Stimulated activated CD4-positive, alpha-beta T cell treated with anti-CD3 and anti-CD28 coated beads, TNF-alpha, amount 100 ng/mL, for 1 hour (primary cell): ENCODE data around the gene NEK5.
"Not testable (repeated sequence)": the region's sequence is repeated elsewhere in the genome, so short reads cannot be mapped to it uniquely, and the experiment has no call there.

Source experiments
- DNase-seq, 3 donors: peaks; one replicate each; pipeline ENCODE4 v3.0.0-alpha.2; 2020; ENCODE audit warnings: low read depth in 3 of 3, low spot score in 1 of 3

Gene NEK5

GRCh38 chr13:52128714-52129700 lies at the start of gene NEK5:
Gene NEK5 (minus strand): TSS chr13:52129073. CDS start chr13:52127482, 1,591 bp downstream.
- DNase-seq: peak in 2 of 3 donors; percentile 2 to 37

- DNase-seq: no peak
These were observed 48.4 kb upstream of the NEK5 start for GRCh38 chr13:52177276-52177675.

DNA sequence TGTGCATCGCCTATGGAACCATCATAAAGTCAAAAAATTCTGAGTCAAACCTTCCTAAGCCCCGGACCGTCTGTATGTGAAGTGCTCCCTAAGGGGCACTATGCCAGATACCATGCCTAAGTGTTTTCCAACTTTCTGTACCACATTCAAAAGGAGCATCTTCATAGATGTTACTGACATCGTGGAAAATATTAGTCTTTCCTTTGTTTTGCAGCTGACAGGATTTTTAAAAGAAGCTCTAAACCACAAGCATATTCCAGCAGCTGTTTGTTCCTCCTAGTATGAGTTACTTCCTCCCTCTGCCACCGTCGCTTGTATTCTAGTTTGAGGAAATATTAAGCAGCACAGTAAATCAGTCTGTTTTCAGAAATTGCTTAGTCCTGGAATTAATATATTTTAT lies 45.1 kb upstream of the NEK5 start:
- DNase-seq: not testable (repeated sequence)

GRCh38 chr13:52173373-52173772 lies 44.5 kb upstream of the NEK5 start:
- DNase-seq: no peak

- not testable (repeated sequence) for DNase-seq
These were observed 42.8 kb upstream of the NEK5 start for GRCh38 chr13:52171686-52172085.

DNA sequence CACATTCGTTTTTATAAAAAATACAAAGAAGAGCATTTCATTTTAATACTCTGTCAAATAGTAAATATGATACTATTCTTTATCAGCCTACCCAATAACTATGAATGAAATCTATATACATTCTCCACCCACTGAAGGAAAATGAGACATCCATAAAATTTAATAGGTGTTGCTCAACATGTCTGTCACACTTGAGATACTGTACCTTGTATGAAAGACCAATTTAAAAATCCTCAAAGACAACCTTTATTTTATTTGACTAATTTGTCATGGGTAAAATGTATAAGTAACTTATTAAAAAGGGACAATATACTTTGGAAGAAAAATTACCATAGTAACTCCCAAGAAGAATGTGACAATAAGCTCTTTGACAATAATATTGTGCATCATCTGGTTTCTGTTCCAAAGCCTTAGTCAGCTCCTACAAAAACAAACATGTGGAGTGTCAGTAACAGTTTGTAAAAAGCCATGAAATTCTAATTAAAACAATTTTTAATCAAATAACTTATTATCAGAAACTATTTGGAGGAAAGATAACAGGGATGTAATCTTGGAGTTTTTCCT lies 42.0 kb upstream of the NEK5 start:
- not testable (repeated sequence) for DNase-seq

GRCh38 chr13:52169839-52170238 lies 41.0 kb upstream of the NEK5 start:
- no peak for DNase-seq

DNA sequence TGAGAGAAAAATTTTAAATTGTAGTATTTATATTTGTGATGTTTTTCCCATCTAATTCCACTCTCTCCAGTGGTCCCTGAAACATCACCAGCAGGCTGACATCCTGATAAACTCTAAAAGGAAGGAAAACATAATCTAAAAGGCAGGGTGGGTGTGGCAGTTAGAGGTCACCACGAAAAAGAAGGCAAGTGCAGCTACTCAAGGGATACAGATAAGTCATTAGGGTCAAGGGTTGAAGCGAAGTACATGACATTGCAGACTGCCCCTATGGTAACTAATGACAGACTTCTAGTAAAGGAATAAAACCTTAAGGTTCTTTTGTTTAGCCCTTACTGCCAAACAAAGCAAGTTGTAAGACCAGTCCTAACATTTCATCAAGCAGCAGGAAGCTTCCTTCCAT lies 36.5 kb upstream of the NEK5 start:
- DNase-seq: no peak

GRCh38 chr13:52164989-52165388 lies 36.1 kb upstream of the NEK5 start:
- DNase-seq: no peak

GRCh38 chr13:52163878-52164277 lies 35.0 kb upstream of the NEK5 start:
- not testable (repeated sequence) for DNase-seq

DNA sequence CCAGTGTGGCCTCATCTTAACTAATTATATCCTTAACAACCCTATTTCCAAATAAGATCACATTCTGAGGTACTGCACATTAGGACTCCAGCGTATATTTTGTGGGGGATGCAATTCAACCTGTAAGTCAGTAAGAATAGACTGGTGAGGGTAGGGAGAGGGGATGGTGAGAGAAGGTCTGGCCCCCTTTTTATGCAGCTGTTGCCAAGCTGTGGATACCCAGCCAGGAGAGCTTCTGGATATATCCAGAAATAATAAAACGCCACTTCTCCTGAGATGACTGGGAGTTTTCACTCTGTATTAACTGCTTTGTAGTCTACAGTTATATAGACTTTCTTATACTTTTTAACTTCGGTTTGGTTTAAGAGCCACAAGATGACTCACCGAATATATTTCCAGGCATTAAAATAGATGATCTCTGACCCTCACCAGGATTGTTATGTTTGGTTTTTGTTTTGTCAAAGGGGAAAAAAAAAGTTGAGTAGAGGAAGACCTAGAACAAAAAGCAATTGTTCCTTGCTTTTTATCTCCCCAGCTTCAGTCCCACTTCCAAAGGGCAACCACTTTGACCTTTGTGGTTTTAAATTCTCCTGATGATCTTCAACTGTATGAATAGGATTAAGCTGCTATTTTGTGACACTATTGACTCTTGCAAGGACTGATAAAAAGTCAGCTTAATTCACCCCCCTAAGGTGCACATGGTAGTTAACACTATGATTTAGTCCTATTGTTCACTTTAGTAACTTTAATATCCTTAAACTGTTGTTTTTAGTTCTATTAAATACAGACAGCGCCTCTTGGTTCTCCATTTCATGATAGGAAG lies 33.6 kb upstream of the NEK5 start:
- no peak for DNase-seq

DNA sequence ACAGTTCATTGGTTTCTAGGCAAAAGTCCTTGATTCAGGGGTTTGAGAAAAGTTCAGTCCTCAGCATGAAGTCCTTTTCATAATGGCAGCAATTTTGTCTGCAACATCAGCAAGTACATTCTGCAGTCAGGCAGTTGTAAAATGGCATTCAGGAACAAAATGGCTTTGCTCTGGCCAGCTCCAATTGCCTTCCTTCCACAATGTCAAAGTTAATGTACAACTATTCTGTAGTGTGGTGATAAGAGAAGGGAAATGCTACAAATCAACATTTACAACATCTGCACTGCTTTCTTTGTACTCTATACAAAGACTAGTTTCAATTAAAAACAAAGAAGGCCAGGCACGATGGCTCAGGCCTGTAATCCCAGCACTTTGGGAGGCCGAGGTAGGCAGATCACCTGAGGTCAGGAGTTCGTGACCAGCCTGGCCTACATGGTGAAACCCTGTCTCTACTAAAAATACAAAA lies 32.3 kb upstream of the NEK5 start:
- DNase-seq: no peak

- DNase-seq: no peak
These were observed 31.6 kb upstream of the NEK5 start for GRCh38 chr13:52160506-52160905.

DNA sequence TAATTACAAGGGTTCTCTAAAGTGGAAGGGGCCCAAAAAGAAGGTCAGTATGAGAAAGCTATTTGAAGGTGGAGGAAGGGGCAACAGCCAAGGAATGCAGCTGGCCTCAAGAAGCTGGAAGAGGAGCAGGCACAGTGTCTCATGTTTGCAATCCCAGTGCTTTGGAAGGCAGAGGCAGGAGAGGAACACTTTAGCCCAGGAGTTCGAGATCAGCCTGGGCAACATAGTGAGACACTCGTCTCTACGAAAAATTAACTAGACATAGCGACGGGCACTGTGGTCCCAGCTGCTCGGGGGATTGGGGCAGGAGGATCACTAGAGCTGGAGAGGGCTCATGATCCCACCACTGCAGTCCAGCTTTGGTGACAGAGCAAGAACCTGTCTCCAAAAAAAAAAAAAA lies 31.2 kb upstream of the NEK5 start:
- DNase-seq: no peak

DNA sequence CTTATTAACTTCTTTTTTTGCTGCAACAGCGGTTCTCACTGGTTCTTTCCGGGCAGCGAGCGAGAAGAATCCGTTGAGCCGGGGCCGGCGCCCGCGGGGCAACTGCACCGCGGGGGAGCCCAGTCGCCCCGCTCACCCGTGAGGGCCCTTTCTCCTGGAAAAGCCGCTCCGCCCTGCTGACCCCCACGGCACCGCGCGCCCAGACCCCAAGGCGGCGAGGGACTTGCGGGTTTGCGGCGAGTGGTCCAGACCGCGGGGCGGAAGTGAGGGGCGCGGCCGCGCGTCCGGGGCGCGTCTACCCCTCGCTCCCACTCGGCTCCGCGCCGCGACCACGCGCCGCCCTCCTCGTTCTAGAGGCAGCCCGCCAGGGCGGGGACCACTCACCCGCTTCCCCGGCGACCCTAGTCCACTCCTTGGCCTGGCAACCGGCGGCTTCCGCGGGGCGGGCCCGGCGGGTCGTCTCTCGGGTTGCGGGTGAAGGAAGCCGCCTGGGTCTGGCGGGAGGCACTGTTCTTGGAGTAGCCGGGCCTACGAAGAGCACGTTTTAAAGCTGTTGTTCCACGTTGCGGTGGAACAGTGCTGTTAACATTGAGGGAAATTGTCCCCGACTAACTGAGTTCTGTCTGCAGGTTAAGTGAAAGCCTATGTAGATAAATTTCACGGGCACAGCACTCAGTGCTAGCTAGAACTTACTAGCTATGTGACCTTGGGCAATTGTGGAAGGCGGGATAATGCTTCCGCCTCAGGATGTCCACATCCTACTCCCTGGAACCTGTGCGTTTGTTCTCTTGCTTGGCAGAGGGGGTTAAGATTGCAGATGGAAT lies 30.5 kb upstream of the NEK5 start, which contains the start of gene NEK3:
Gene NEK3 (minus strand): TSS at position 439 of the 824 bp plus-strand sequence. CDS start 3,406 bp downstream, outside the sequence.
- DNase-seq: peak; percentile 5 to 44 (median 24)

DNA sequence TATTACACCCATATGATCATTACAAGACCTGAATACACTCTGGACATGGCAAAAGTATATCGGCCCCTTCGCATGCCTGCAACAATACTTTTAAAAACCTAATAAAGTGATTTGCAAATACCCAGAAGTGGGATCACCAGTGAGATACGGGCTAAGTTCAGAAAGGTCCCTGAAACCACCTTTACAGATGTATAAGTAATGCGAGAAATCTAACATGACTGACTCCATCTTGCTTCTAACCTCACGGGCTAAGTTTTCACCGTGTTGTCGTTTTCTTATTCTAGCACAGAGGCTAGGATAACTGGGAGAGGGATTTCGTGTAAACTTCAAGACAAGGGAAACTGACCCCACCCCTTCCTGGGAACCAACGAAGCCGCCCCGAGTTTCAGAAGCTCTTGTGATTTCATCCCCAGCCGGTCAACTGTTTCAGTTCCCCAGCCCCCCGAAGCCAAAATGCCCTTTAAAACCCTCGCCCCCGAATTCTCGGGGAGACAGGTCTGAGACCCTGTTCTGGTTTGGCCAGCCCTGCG lies 29.8 kb upstream of the NEK5 start:
- no peak for DNase-seq

DNA sequence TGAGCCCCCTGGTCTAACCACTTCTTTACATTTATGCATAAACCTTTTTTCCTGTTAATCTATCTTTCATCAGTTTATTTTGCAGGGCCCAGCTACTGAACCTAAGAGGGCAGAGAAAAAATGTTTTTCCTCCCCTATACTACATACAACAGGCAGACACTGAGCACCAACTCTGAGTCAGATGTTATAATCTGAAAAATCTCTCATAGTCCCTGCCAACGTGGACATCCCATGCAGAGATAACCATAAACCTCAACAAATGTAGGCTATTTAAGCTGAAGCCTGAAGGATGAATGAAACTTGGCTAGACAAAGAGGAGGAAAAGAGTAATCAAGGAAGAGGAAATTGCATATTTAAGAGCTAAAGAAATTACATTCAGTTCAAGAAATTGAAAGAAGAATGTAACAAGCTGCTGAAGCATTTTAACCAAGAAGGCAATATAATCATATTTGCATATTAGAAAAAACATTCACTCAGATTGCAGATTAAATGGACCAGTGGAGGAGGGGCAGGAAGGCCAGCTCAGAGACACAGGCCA lies 27.9 kb upstream of the NEK5 start:
- DNase-seq: no peak

- DNase-seq: no peak
These were observed 26.3 kb upstream of the NEK5 start for GRCh38 chr13:52155177-52155576.

DNA sequence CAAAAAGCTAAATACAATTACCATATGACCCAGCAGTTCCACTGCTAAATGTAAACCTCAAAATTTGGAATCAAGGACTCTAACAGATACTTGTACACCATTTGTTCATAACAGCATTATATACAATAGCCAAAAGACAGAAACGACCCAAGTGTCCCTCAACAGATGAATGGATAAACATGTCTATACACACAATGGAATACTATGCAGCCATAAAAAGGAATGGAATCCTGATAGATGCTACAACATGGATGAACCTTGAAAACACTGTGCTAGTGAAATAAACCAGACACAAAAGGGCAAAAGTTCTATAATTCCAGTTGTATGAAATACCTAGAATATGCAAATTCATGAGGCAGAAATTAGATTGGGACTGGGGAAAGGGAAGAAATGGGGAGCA lies 18.4 kb upstream of the NEK5 start:
- DNase-seq: no peak

GRCh38 chr13:52141299-52141698 lies 12.4 kb upstream of the NEK5 start:
- DNase-seq: no peak
